H1 (cell line): ENCODE results near the gene GALNTL6. TPM values are rescaled to one million over a fixed set of nuclear protein-coding genes. Genes with fewer than 3 reads are reported as not detected.

ENCODE experiments used
- KDM5A ChIP-seq: fragments of 200-600 bp; IDR thresholded peaks from 2 replicates; pipeline ENCODE4 v1.7.1; 2012; ENCODE audit warnings: mild to moderate bottlenecking, low read length, inconsistent platforms, mixed read lengths
- SUZ12 ChIP-seq: fragments of 200-600 bp; sonication (generic); IDR thresholded peaks from 2 replicates; pipeline ENCODE4 v1.6.1; 2012; ENCODE audit warnings: mild to moderate bottlenecking, inconsistent platforms, low read length, moderate library complexity, mixed read lengths
- polyA plus RNA-seq, 7 experiments: library from polyadenylated mRNA; depleted of rRNA in 3 of 7; stranded (reverse) in 5 of 7; unstranded in 2 of 7; fragments of >200 nt in 5 of 7; fragments of 200-250 nt in 2 of 7; gene quantifications; 1 replicate in 5 of 7; 2 replicates in 1 of 7; 4 replicates in 1 of 7; pipeline versions ENCODE4 v1.2.1 to v1.2.3, GENCODE V29; 2011 to 2013; ENCODE audit warnings: missing spikeins in 2 of 7, mixed read lengths in 2 of 7
- total RNA-seq: library from RNA; stranded (reverse); fragmentation: NEBNext Ultra II Directional; extraction: Animal tissue kit (Norgen Biotek cat#: 25700); gene quantifications from 2 replicates; pipeline ENCODE4 v1.2.1, GENCODE V29; 2021

The GALNTL6 gene
- total and polyA plus RNA-seq, 2 of the 8 experiments (the other 6 are each of a cell fraction or from before 2014, with no cell fraction given): 0.03 to 0.32 TPM

DNA sequence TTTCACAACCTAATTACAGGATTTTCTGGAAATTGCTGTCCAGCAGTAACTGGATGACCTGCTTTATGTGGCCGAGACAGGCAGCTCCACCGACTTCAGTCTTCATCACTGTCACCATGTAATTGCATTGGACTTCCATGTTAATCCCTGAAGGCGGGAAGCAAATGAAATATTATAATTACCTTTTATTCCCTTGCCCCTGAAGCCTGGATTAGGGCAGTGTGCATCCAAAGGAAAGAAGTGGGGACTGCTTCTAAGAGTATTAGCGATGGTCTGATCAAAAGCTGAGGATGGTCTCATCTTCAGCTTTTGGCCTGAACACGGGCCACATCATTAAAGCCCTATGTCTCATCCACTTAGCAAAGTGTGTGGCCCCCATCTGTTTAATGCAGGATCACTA is 1043.8 kb downstream of the GALNTL6 start (continued):
- TF ChIP-seq KDM5A: no peak
- TF ChIP-seq SUZ12: no peak
